Measurements from ENCODE around the gene EHMT1. TPM values are rescaled to one million over a fixed set of nuclear protein-coding genes. Genes with fewer than 3 reads are reported as not detected.

Gene EHMT1
- total RNA-seq, 1 donor from 2014 or later = 82.7 TPM

GRCh38 chr9:137631345-137632229, 12.8 kb downstream of the EHMT1 start:
- no peak for TF ChIP-seq CTCF (IDR thresholded peaks at IDR 0.05)
- Histone ChIP-seq H3K4me1 (peaks cover 45% of the 10 kb centered on the region), H3K4me3 (no peak overlapping the region), H3K27me3 (no peaks in the 10 kb centered on the region), H3K36me3 (no peaks in the 10 kb centered on the region), H3K27ac (no peak overlapping the region), H3K9me3 (no peaks in the 10 kb centered on the region)
- ATAC-seq (no peak), DNase-seq (no peak)
- intact Hi-C loops (cut with DNase I) = no loop called here

- Histone ChIP-seq H3K4me3 (no peak overlapping the region), H3K27ac (peak overlapping the region; percentile 32), H3K9me3 (no peaks in the 10 kb centered on the region), H3K4me1 (peaks cover 45% of the 10 kb centered on the region), H3K36me3 (no peaks in the 10 kb centered on the region), H3K27me3 (no peaks in the 10 kb centered on the region)
- intact Hi-C loops (cut with DNase I) = no loop called here
- no peak for DNase-seq
- no peak for TF ChIP-seq CTCF (IDR thresholded peaks at IDR 0.05)
- ATAC-seq = peak; percentile 19
Measured at GRCh38 chr9:137632230-137633161, 13.7 kb downstream of the EHMT1 start.

- no peak for TF ChIP-seq CTCF (IDR thresholded peaks at IDR 0.05)
- Histone ChIP-seq H3K27ac (no peak overlapping the region), H3K9me3 (no peaks in the 10 kb centered on the region), H3K36me3 (no peaks in the 10 kb centered on the region), H3K4me3 (no peak overlapping the region), H3K27me3 (no peaks in the 10 kb centered on the region), H3K4me1 (peaks cover 39% of the 10 kb centered on the region)
- ATAC-seq (no peak), DNase-seq (no peak)
- intact Hi-C loops (cut with DNase I) = no loop called here
Measured at GRCh38 chr9:137634016-137634415, 15.2 kb downstream of the EHMT1 start.

- H3K27me3 ChIP-seq = no peaks in the 10 kb centered on the region
- H3K36me3 ChIP-seq = no peaks in the 10 kb centered on the region
- peaks cover 13% of the 10 kb centered on the region for H3K4me1 ChIP-seq
- ATAC-seq (no peak), DNase-seq (peak; percentile 22)
- no peak overlapping the region for H3K27ac ChIP-seq
- TF ChIP-seq CTCF (IDR thresholded peaks at IDR 0.05) = no peak
- intact Hi-C loops (cut with DNase I) = no loop called here
- no peaks in the 10 kb centered on the region for H3K9me3 ChIP-seq
- no peak overlapping the region for H3K4me3 ChIP-seq
Measured at GRCh38 chr9:137638680-137639079, 19.9 kb downstream of the EHMT1 start.

- H3K27ac ChIP-seq = no peak overlapping the region
Measured at GRCh38 chr9:137639303-137640051, 20.7 kb downstream of the EHMT1 start.

More at GRCh38 chr9:137639303-137640051, 20.7 kb downstream of the EHMT1 start:
- no peak for TF ChIP-seq CTCF (IDR thresholded peaks at IDR 0.05)
- no peaks in the 10 kb centered on the region for H3K27me3 ChIP-seq
- ATAC-seq (peak; percentile 40), DNase-seq (no peak)
- intact Hi-C loops (cut with DNase I) = no loop called here
- no peaks in the 10 kb centered on the region for H3K9me3 ChIP-seq
- H3K4me1 ChIP-seq = peaks cover 13% of the 10 kb centered on the region
- no peaks in the 10 kb centered on the region for H3K36me3 ChIP-seq
- H3K4me3 ChIP-seq = peak overlapping the region; percentile 14

Measured in upper lobe of right lung (tissue), 1 donor.